LNCaP clone FGC (cell line): ENCODE data around the gene DCX.

Experiments used
- DNase-seq: peaks from one replicate; pipeline ENCODE4 v3.0.0-alpha.2; 2011; ENCODE audit warnings: low read depth
- H3K4me3 ChIP-seq: 2 replicates; pipeline ENCODE4 v1.5.1; 2011; ENCODE audit warnings: mild to moderate bottlenecking, low read depth, low read length, control low read depth
- TF ChIP-seq, protein P1 (sequence below): IDR thresholded peaks from 2 replicates; pipeline ENCODE4 v1.5.1; 2012; ENCODE audit warnings: mild to moderate bottlenecking; ENCODE audit not compliant: control insufficient read depth, insufficient read depth; ENCODE audit errors: extremely low read depth

The DCX gene

DNA sequence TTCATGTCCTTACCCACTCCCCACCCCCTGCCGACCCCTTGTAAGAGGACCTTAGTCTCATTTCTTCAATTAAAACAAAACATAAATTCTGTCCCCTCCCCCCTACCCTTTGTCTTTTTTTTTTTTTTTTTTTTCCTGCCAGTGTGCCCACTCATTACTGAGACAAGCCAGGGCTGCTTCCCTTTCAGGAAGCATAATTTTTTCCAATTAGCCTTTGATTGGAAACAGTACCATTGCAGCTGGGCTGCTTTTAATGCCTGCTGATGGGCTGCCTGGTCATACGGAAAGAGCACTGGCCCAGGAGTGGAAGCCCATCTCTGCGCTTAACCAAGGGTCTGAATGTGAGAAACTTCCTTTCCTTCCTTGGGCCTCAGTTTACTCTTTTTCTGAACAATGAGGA is 123.2 kb downstream of the DCX start:
- no peak overlapping the region for H3K4me3 ChIP-seq
- no peak for DNase-seq
- TF ChIP-seq, protein P1, sequence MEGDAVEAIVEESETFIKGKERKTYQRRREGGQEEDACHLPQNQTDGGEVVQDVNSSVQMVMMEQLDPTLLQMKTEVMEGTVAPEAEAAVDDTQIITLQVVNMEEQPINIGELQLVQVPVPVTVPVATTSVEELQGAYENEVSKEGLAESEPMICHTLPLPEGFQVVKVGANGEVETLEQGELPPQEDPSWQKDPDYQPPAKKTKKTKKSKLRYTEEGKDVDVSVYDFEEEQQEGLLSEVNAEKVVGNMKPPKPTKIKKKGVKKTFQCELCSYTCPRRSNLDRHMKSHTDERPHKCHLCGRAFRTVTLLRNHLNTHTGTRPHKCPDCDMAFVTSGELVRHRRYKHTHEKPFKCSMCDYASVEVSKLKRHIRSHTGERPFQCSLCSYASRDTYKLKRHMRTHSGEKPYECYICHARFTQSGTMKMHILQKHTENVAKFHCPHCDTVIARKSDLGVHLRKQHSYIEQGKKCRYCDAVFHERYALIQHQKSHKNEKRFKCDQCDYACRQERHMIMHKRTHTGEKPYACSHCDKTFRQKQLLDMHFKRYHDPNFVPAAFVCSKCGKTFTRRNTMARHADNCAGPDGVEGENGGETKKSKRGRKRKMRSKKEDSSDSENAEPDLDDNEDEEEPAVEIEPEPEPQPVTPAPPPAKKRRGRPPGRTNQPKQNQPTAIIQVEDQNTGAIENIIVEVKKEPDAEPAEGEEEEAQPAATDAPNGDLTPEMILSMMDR, result no peak

DNA sequence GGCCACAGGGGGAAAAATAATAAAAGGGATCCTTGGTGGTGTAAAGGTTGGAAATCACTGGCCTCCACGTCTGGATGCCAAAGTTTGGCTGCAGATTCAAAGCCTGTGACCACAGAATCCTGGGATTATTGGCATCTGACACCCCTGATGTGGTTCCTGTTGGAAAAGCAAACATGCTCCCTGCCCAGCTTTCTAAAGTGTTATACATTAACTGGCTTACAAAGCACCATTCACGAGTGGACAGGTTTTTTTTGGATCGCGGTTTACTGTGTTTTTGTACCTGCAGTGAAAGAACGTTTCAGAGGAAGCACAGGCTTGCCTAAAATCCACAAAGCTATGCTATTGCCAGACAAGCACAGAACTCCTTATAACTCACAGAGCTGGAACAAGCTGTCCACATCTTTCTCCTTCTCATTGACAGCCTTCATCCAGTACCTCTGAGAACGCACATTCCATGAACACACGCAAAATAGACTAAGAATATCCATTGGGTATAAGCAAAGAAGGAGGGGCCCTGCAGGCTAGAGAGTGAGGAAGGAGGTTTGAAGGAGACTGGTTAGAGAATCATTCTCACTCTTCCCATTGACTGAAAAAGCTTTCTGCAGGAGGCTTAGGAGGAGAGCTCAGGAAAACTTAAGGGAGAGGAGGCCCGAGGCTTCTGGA is 127.2 kb downstream of the DCX start:
- DNase-seq, result no peak
- H3K4me3 ChIP-seq, result no peak overlapping the region
- TF ChIP-seq, protein P1, result no peak

DNA sequence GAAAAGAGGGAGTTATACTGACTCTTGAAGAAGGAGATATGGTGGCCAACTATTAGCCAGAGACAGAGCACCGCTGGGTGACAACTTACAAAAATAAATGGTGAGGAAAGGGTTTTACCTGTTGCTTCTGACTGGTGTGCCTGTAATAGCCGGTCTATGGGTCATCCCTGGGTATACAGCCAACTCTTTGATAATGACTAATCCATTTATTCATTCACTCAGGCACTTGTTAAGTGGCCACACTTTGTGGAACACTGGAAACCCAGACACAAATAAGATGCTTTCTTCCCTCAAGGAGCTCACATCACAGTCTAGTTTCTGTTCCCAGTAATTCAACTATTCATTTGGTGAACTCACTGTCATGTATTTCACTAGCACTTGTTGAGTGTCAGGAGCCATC is 128.5 kb downstream of the DCX start:
- DNase-seq, result no peak
- TF ChIP-seq, protein P1, result no peak
- no peak overlapping the region for H3K4me3 ChIP-seq

- H3K4me3 ChIP-seq, result no peak overlapping the region
- DNase-seq, result no peak
- TF ChIP-seq, protein P1, result no peak
Observed at GRCh38 chrX:111282991-111283390, 129.0 kb downstream of the DCX start.

DNA sequence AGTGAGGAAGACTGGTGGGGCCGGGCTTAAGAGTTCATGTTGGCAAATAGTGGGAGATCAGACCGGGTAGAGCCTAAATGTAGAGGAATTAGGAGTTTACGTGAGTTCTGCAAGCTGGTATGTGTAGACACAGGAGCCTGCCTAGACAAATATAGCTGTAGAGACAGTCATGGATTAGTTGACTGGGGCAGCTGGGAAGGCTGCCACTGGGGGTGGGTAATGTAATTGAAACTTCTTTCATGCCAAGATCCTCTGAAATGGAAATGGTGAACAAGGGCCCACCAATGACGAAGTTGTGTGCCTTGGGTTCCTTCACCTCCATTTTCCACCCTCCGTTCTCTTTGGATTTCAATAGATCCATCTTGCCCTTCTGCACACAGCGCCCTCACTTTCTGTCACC is 129.9 kb downstream of the DCX start:
- no peak overlapping the region for H3K4me3 ChIP-seq
- DNase-seq, result no peak
- TF ChIP-seq, protein P1, result no peak

DNA sequence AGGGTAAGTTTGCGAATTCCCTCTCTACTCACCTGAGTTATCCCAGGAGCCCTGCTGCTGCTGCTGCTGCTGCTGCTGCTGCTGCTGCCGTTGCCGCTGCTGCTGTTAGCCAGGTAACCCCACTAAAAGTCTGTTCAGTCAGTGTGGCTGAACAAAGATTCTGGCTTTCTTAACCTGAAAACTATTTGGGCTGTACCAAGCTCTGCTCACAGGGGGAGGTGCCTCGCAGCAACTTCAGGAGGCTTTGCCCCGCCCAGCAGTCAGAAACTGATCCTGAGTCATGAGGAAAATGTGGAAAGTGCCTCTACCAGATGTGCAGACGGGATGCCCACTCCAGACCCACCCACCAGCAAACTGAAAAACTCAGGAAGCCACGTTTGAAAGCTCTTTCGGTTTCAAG is 141.7 kb downstream of the DCX start, which contains the start of gene CAPN6:
TSS of gene CAPN6 (minus strand) at position 145 of the 400 bp plus-strand sequence. CDS start 6,547 bp downstream, outside the sequence.
- no peak within 1 kb of the TSS for H3K4me3 ChIP-seq
- no peak for DNase-seq
- TF ChIP-seq, protein P1, result no peak

DNA sequence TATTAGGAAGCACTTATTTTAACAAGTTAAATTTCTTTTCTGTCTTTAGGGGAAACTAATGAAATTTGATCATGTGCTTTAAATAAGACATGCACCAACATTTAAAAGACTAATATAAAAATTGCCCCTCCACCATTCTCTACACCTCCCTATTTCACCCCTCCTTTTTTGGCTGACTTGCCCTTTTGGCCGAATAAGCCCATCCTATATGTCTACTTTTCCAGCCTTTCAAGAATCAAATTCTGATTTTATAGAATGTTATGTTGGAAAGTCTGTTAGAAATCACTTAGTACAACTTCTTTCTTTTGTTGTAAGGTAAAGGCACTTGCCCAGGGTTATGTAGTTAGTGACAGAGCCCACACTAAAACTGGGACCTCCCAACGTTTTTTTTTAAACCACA is 143.5 kb downstream of the DCX start:
- H3K4me3 ChIP-seq, result no peak overlapping the region
- DNase-seq, result no peak
- TF ChIP-seq, protein P1, result no peak
